Endodermal cell (in vitro differentiated cells): ENCODE results near the gene TCF7L2. TPM values are rescaled to one million over a fixed set of nuclear protein-coding genes. Genes with fewer than 3 reads are reported as not detected.

Source experiments
- DNase-seq: peaks from one replicate; pipeline ENCODE4 v3.0.0-alpha.2; 2017
- H3K27ac ChIP-seq: 2 replicates; pipeline ENCODE4 v1.5.1; 2013; ENCODE audit warnings: mild to moderate bottlenecking, low read depth, low read length, moderate library complexity
- H3K27me3 ChIP-seq: 2 replicates; pipeline ENCODE4 v1.6.1; 2013; ENCODE audit warnings: mild to moderate bottlenecking, low read length, moderate library complexity; ENCODE audit not compliant: insufficient read depth, control insufficient read depth, poor library complexity, severe bottlenecking
- H3K36me3 ChIP-seq: 2 replicates; pipeline ENCODE4 v1.7.0; 2013; ENCODE audit warnings: mild to moderate bottlenecking, low read length, moderate library complexity; ENCODE audit not compliant: control insufficient read depth, insufficient read depth
- H3K4me1 ChIP-seq: one replicate; pipeline ENCODE4 v1.7.0; 2013; ENCODE audit warnings: low read length; ENCODE audit not compliant: control insufficient read depth, insufficient read depth
- H3K4me3 ChIP-seq: 2 replicates; pipeline ENCODE4 v1.5.1; 2013; ENCODE audit warnings: mild to moderate bottlenecking, low read length, moderate library complexity
- H3K9ac ChIP-seq: 2 replicates; pipeline ENCODE4 v1.6.1; 2013; ENCODE audit warnings: mild to moderate bottlenecking, low read length, moderate library complexity; ENCODE audit not compliant: poor library complexity, severe bottlenecking; ENCODE audit errors: extremely low read depth
- H3K9me3 ChIP-seq: 2 replicates; pipeline ENCODE4 v1.6.1; 2013; ENCODE audit warnings: mild to moderate bottlenecking, low read length, moderate library complexity; ENCODE audit not compliant: control insufficient read depth
- H3K27ac Mint-ChIP-seq: 2 replicates; pipeline ENCODE4 v1.8.0; 2020; ENCODE audit warnings: mixed read lengths
- H3K27me3 Mint-ChIP-seq: 2 replicates; pipeline ENCODE4 v1.8.0; 2021; ENCODE audit warnings: mild to moderate bottlenecking, mixed read lengths; ENCODE audit not compliant: insufficient read depth
- H3K36me3 Mint-ChIP-seq: 2 replicates; pipeline ENCODE4 v1.8.0; 2020; ENCODE audit warnings: low read depth, mixed read lengths
- H3K4me1 Mint-ChIP-seq: 2 replicates; pipeline ENCODE4 v1.8.0; 2020; ENCODE audit warnings: mixed read lengths
- H3K4me3 Mint-ChIP-seq: 2 replicates; pipeline ENCODE4 v1.8.0; 2020; ENCODE audit warnings: mild to moderate bottlenecking, moderate library complexity, mixed read lengths
- H3K9me3 Mint-ChIP-seq: 2 replicates; pipeline ENCODE4 v1.8.0; 2020; ENCODE audit warnings: mild to moderate bottlenecking, mixed read lengths
- CTCF ChIP-seq: fragments of 200-600 bp; sonication (generic); conservative IDR thresholded peaks from 2 replicates; pipeline ENCODE4 v1.5.0; 2021; ENCODE audit warnings: antibody characterized with exemption, mild to moderate bottlenecking
- WGBS, 2 experiments: methylation state at CpG; one replicate each; pipeline versions ENCODE4 v1.1.5 to v1.1.7; 2013; ENCODE audit warnings: missing lambda C conversion rate in 2 of 2, mixed read lengths in 1 of 2; ENCODE audit not compliant: insufficient coverage in 1 of 2, insufficient read length in 1 of 2; 5-methylcytosine and 5-hydroxymethylcytosine counted together
- total RNA-seq, 2 donors: library from RNA; stranded (reverse); fragmentation: NEBNext Ultra II Directional in 1 of 2; extraction: Animal tissue kit (Norgen Biotek cat#: 25700) in 1 of 2; gene quantifications; 2 replicates in 1 of 2; 3 replicates in 1 of 2; pipeline ENCODE4 v1.2.1, GENCODE V29; 2021

The TCF7L2 gene
- total RNA-seq, 2 donors from 2014 or later, result 73.2 to 105 TPM

- 100% methylated on average over 1 to 2 of the region's 2 CpGs for WGBS, 2 experiments
- Histone ChIP-seq H3K9me3 (no peaks in the 10 kb centered on the region), H3K4me1 (peaks cover 15% of the 10 kb centered on the region), H3K9ac (no peak overlapping the region), H3K36me3 (peaks cover 67% of the 10 kb centered on the region), H3K4me3 (no peak overlapping the region), H3K27me3 (no peaks in the 10 kb centered on the region), H3K27ac (no peak overlapping the region)
- Mint-ChIP-seq H3K4me1 (peaks cover 33% of the 10 kb centered on the region), H3K36me3 (peaks cover 53% of the 10 kb centered on the region), H3K27ac (no peak overlapping the region), H3K27me3 (no peaks in the 10 kb centered on the region), H3K4me3 (no peak overlapping the region), H3K9me3 (no peaks in the 10 kb centered on the region)
- no peak for TF ChIP-seq CTCF
- DNase-seq, result no peak
Observed at GRCh38 chr10:113037218-113037617, 87.2 kb downstream of the TCF7L2 start.

GRCh38 chr10:113038183-113038582 is 88.1 kb downstream of the TCF7L2 start:
- no peak overlapping the region for H3K4me3 ChIP-seq
- peaks cover 18% of the 10 kb centered on the region for H3K4me1 ChIP-seq
- Mint-ChIP-seq H3K9me3 (no peaks in the 10 kb centered on the region), H3K36me3 (peaks cover 63% of the 10 kb centered on the region), H3K27ac (peak overlapping the region; percentile 9), H3K4me1 (peaks cover 38% of the 10 kb centered on the region), H3K27me3 (no peaks in the 10 kb centered on the region), H3K4me3 (no peak overlapping the region)
- WGBS, 2 experiments, result 97% methylated on average over 11 to 12 of the region's 12 CpGs
- no peaks in the 10 kb centered on the region for H3K27me3 ChIP-seq
- DNase-seq, result no peak
- no peak overlapping the region for H3K27ac ChIP-seq
- no peak for TF ChIP-seq CTCF
- no peak overlapping the region for H3K9ac ChIP-seq
- H3K9me3 ChIP-seq, result no peaks in the 10 kb centered on the region
- H3K36me3 ChIP-seq, result peaks cover 76% of the 10 kb centered on the region

GRCh38 chr10:113038985-113039384 is 88.9 kb downstream of the TCF7L2 start:
- Histone ChIP-seq H3K4me3 (no peak overlapping the region), H3K9me3 (no peaks in the 10 kb centered on the region), H3K9ac (no peak overlapping the region), H3K27me3 (no peaks in the 10 kb centered on the region), H3K4me1 (peaks cover 14% of the 10 kb centered on the region), H3K36me3 (peaks cover 75% of the 10 kb centered on the region), H3K27ac (no peak overlapping the region)
- Mint-ChIP-seq H3K9me3 (no peaks in the 10 kb centered on the region), H3K4me1 (peaks cover 36% of the 10 kb centered on the region), H3K27me3 (no peaks in the 10 kb centered on the region), H3K27ac (no peak overlapping the region), H3K4me3 (no peak overlapping the region), H3K36me3 (peaks cover 67% of the 10 kb centered on the region)
- peak; percentile 2 for DNase-seq
- TF ChIP-seq CTCF, result no peak
- 73 to 95% methylated on average over 3 to 4 of the region's 4 CpGs for WGBS, 2 experiments
